DOHH2 (cell line): ENCODE results near the gene MIEN1.
"Not testable (repeated sequence)": the region's sequence is repeated elsewhere in the genome, so short reads cannot be mapped to it uniquely, and the experiment has no call there.

Experiments
- H3F3A ChIP-seq: fragments of 200-600 bp; sonication (generic), shearing (Covaris generic); 2 replicates; pipeline ENCODE4 v1.6.0; 2016; ENCODE audit warnings: antibody characterized with exemption, mild to moderate bottlenecking; ENCODE audit not compliant: control insufficient read depth, insufficient read depth
- H3K27ac ChIP-seq: fragments of 200-600 bp; sonication (generic); 2 replicates; pipeline ENCODE4 v1.5.1; 2014; ENCODE audit warnings: low read depth, mild to moderate bottlenecking, low read length, moderate library complexity
- H3K27me3 ChIP-seq: fragments of 200-600 bp; sonication (generic); 2 replicates; pipeline ENCODE4 v1.6.1; 2014; ENCODE audit warnings: mild to moderate bottlenecking, low read length, mixed read lengths; ENCODE audit not compliant: control insufficient read depth
- H3K36me3 ChIP-seq: fragments of 200-600 bp; sonication (generic); 2 replicates; pipeline ENCODE4 v1.6.1; 2014; ENCODE audit warnings: mild to moderate bottlenecking, low read length, moderate library complexity, mixed read lengths; ENCODE audit not compliant: control insufficient read depth
- H3K4me1 ChIP-seq: fragments of 200-600 bp; sonication (generic); 2 replicates; pipeline ENCODE4 v1.6.1; 2014; ENCODE audit warnings: mild to moderate bottlenecking, low read length, mixed read lengths; ENCODE audit not compliant: control insufficient read depth
- H3K4me2 ChIP-seq: fragments of 200-600 bp; sonication (generic); 2 replicates; pipeline ENCODE4 v1.6.0; 2014; ENCODE audit warnings: mild to moderate bottlenecking, low read length, moderate library complexity
- H3K4me3 ChIP-seq: fragments of 200-600 bp; sonication (generic); 2 replicates; pipeline ENCODE4 v1.5.1; 2014; ENCODE audit warnings: mild to moderate bottlenecking, low read length, mixed read lengths
- H3K79me2 ChIP-seq: fragments of 200-600 bp; sonication (generic); 2 replicates; pipeline ENCODE4 v1.6.1; 2014; ENCODE audit warnings: mild to moderate bottlenecking, low read length, mixed read lengths; ENCODE audit not compliant: control insufficient read depth
- H3K9me2 ChIP-seq: fragments of 200-600 bp; sonication (generic); replicated peaks from 2 replicates; pipeline ENCODE4 v1.6.1; 2014; ENCODE audit warnings: mild to moderate bottlenecking, low read length, mixed read lengths; ENCODE audit not compliant: control insufficient read depth
- H3K9me3 ChIP-seq: fragments of 200-600 bp; sonication (generic); 2 replicates; pipeline ENCODE4 v1.6.1; 2014; ENCODE audit warnings: antibody characterized with exemption, low read length, mixed read lengths; ENCODE audit not compliant: control insufficient read depth, insufficient read depth
- H4K20me1 ChIP-seq: fragments of 200-600 bp; sonication (generic); 2 replicates; pipeline ENCODE4 v1.6.0; 2014; ENCODE audit warnings: low read depth, mild to moderate bottlenecking, antibody characterized with exemption, low read length, moderate library complexity; ENCODE audit not compliant: control insufficient read depth, insufficient read depth
- CTCF ChIP-seq: fragments of 200-600 bp; sonication (generic); IDR thresholded peaks from one replicate; pipeline ENCODE4 v1.5.1; 2014; ENCODE audit warnings: antibody characterized with exemption, mild to moderate bottlenecking, low read depth, low read length; ENCODE audit not compliant: poor library complexity, severe bottlenecking
- EZH2phosphoT487 ChIP-seq: fragments of 200-600 bp; sonication (generic); IDR thresholded peaks from 2 replicates; pipeline ENCODE4 v1.6.1; 2017; ENCODE audit warnings: borderline replicate concordance, mild to moderate bottlenecking, antibody characterized with exemption, low read length, moderate library complexity, mixed read lengths

The MIEN1 gene

GRCh38 chr17:39750131-39751015 is 20.0 kb upstream of the MIEN1 start:
- Histone ChIP-seq H3K36me3 (no peaks in the 10 kb centered on the region), H3K9me3 (no peaks in the 10 kb centered on the region), H4K20me1 (no peaks in the 10 kb centered on the region), H3K27me3 (no peaks in the 10 kb centered on the region), H3K27ac (no peak overlapping the region), H3K9me2 (no peaks in the 10 kb centered on the region), H3K4me3 (no peak overlapping the region), H3K4me1 (peaks cover 24% of the 10 kb centered on the region), H3K4me2 (no peak overlapping the region), H3K79me2 (no peaks in the 10 kb centered on the region), H3F3A (peaks cover 17% of the 10 kb centered on the region)
- no peak for TF ChIP-seq EZH2phosphoT487
- no peak for TF ChIP-seq CTCF

- H3K79me2 ChIP-seq, H3K27ac ChIP-seq, H3K9me2 ChIP-seq, H3K27me3 ChIP-seq, H3K4me1 ChIP-seq, H3K9me3 ChIP-seq, H3K4me2 ChIP-seq, H3K4me3 ChIP-seq, H4K20me1 ChIP-seq, H3K36me3 ChIP-seq: not testable (repeated sequence)
- peaks cover 12% of the 10 kb centered on the region; the same call in 1 of the 2 replicates for H3F3A ChIP-seq
Observed at GRCh38 chr17:39748444-39749034, 18.2 kb upstream of the MIEN1 start.

GRCh38 chr17:39747745-39748144 is 17.4 kb upstream of the MIEN1 start:
- no peak overlapping the region for H3K27ac ChIP-seq
- H3K27me3 ChIP-seq, result no peaks in the 10 kb centered on the region
- H3K4me2 ChIP-seq, result no peak overlapping the region
- no peaks in the 10 kb centered on the region for H3K79me2 ChIP-seq
- H3K9me3 ChIP-seq, result no peaks in the 10 kb centered on the region
- H3F3A ChIP-seq, result peaks cover 10% of the 10 kb centered on the region; the same call in 1 of the 2 replicates
- no peaks in the 10 kb centered on the region for H4K20me1 ChIP-seq
- H3K4me1 ChIP-seq, result peaks cover 2% of the 10 kb centered on the region
- H3K9me2 ChIP-seq, result no peaks in the 10 kb centered on the region
- no peak overlapping the region for H3K4me3 ChIP-seq
- H3K36me3 ChIP-seq, result no peaks in the 10 kb centered on the region
- no peak for TF ChIP-seq EZH2phosphoT487

- Histone ChIP-seq H4K20me1 (no peaks in the 10 kb centered on the region), H3K4me3 (no peak overlapping the region), H3K79me2 (no peaks in the 10 kb centered on the region), H3K4me2 (no peak overlapping the region), H3K27ac (no peak overlapping the region), H3K9me2 (no peaks in the 10 kb centered on the region), H3K27me3 (no peaks in the 10 kb centered on the region), H3K36me3 (no peaks in the 10 kb centered on the region), H3K4me1 (no peaks in the 10 kb centered on the region), H3K9me3 (no peaks in the 10 kb centered on the region), H3F3A (peaks cover 5% of the 10 kb centered on the region; the same call in 1 of the 2 replicates)
- TF ChIP-seq EZH2phosphoT487, result no peak
- no peak for TF ChIP-seq CTCF
Observed at GRCh38 chr17:39746145-39746461, 15.8 kb upstream of the MIEN1 start.
